Stomach (tissue), 4 donors: ENCODE results near the gene PTPRD.

Experiments used
- CTCF ChIP-seq, 7 experiments: fragments of 450-650 bp in 4 of 7; fragments of 200-600 bp in 3 of 7; sonication (generic) in 3 of 7; IDR thresholded peaks; one replicate each; pipeline ENCODE4 v1.5.1; 2016 to 2019; ENCODE audit warnings: antibody characterized with exemption in 7 of 7, control low read depth in 2 of 7, mild to moderate bottlenecking in 1 of 7
- EP300 ChIP-seq: sonication (generic); formaldehyde crosslinking; IDR thresholded peaks from one replicate; pipeline ENCODE4 v1.6.1; 2017; ENCODE audit warnings: antibody characterized with exemption
- POLR2A ChIP-seq, 4 donors: fragments of 450-650 bp; IDR thresholded peaks; one replicate each; pipeline ENCODE4 v1.6.1; 2016; ENCODE audit warnings: antibody characterized with exemption in 4 of 4, control low read depth in 2 of 4, mild to moderate bottlenecking in 1 of 4, moderate library complexity in 1 of 4

GRCh38 chr9:8349901-8350300 lies 2262.9 kb downstream of the PTPRD start:
- TF ChIP-seq EP300 (no peak), POLR2A (IDR thresholded peaks at IDR 0.05) (no peak), CTCF (IDR thresholded peaks at IDR 0.05) (no peak)
